ENCODE results near the gene CAMK2N2. TPM values are rescaled to one million over a fixed set of nuclear protein-coding genes. Genes with fewer than 3 reads are reported as not detected.

The CAMK2N2 gene
- total and polyA plus RNA-seq, 9 of the 15 experiments (the other 6 are each of a cell fraction or from before 2014, with no cell fraction given) = 0.08 to 0.22 (median 0.11) TPM; not detected in 5

- TF ChIP-seq TFAP4 (CRISPR knock-in tag; IDR thresholded peaks at IDR 0.05; ENCODE audit: borderline replicate concordance) (peak; percentile 79), CTBP1 (IDR thresholded peaks at IDR 0.05; ENCODE audit: borderline replicate concordance) (peak; percentile 78; the same call in 1 of the 2 replicates), POLR2AphosphoS2 (IDR thresholded peaks at IDR 0.05; ENCODE audit: low read length) (peak; percentile 92), ZBTB40 (IDR thresholded peaks at IDR 0.05) (no peak), ZBTB40 (CRISPR knock-in tag; IDR thresholded peaks at IDR 0.05) (no peak), RB1 (IDR thresholded peaks at IDR 0.05; ENCODE audit: low read depth) (peak; percentile 66), RBM25 (IDR thresholded peaks at IDR 0.05; ENCODE audit: low read depth, low read length, severe bottlenecking) (no peak), FIP1L1 (IDR thresholded peaks at IDR 0.05; ENCODE audit: low read depth, low read length, poor library complexity, severe bottlenecking) (peak; percentile 73), HMGN3 (IDR thresholded peaks at IDR 0.05; ENCODE audit: borderline replicate concordance, extremely low read depth, insufficient read length, low read depth, low read length) (peak; percentile 58), SUPT5H (IDR thresholded peaks at IDR 0.05) (peak; percentile 69; the same call in 1 of the 2 replicates), MAFF (IDR thresholded peaks at IDR 0.05; ENCODE audit: low read length) (no peak), ZNF431 (CRISPR knock-in tag; IDR thresholded peaks at IDR 0.05) (no peak), ELK3 (CRISPR knock-in tag; IDR thresholded peaks at IDR 0.05) (no peak), ZNF124 (CRISPR knock-in tag; IDR thresholded peaks at IDR 0.05) (0 out of 2 replicates have a peak, but pooled peaks have one; percentile 33), ATF4 (CRISPR knock-in tag; IDR thresholded peaks at IDR 0.05) (no peak), NRF1 (conservative IDR thresholded peaks at IDR 0.05 in 1 of 2, IDR thresholded peaks at IDR 0.05 in 1 of 2) (peak; percentile 45 to 66)
Measured at GRCh38 chr3:184241447-184242296, 19.7 kb downstream of the CAMK2N2 start (continued).

Measured in K562 (cell line).